Stimulated activated CD4-positive, alpha-beta T cell treated with anti-CD3 and anti-CD28 coated beads, Interleukin-4, amount 100 ng/mL, for 48 hours (primary cell): ENCODE results near the gene FIBCD1.
"Not testable (repeated sequence)": the region's sequence is repeated elsewhere in the genome, so short reads cannot be mapped to it uniquely, and the experiment has no call there.

ENCODE experiments used
- DNase-seq, 2 donors: peaks; one replicate each; pipeline ENCODE4 v3.0.0-alpha.2; 2020; ENCODE audit warnings: low read depth in 2 of 2

Gene FIBCD1

DNA sequence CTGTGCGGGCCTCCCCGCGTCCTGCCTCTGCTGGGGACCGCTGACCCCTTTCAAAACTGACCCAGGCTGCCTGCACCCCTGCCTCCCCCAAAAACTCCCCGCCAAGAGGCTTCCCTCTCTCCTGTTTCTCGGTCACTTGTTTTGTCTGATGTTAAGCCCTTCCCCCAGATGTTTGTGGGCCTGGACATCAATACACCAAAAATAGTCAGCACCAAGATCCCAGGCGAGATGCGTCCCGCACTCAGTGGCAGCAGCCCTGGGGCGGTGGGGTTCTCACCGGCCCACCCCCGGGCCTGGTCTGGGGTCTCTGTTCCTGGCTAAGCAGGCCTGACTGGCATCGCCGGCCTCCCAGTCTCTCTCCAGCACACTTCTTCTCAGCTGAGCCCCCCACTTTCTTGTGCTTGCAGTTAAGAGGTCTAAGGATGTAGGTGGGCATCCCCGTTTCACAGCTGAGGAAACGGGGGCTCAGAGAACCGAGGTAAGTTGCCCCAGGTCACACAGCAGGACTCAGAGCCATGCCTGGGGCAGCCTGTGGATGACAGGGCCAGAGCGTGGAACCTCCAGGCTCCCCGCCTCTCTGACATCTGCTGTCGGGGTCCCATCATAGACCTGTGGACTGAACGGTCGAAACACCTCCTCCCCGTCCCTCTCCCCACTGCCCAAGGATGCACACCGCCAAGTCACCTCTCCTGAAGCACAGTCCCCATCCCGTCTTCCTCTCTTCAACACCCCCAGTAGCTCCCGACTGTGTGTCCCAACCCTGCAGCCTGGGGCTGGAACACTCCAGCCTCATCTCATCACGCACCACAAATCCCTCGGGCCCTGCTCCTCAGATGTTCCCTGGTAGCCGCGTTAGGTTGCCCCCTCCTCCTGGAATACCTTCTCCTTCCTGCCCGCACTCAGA is 16.8 kb downstream of the FIBCD1 start:
- no peak for DNase-seq

DNA sequence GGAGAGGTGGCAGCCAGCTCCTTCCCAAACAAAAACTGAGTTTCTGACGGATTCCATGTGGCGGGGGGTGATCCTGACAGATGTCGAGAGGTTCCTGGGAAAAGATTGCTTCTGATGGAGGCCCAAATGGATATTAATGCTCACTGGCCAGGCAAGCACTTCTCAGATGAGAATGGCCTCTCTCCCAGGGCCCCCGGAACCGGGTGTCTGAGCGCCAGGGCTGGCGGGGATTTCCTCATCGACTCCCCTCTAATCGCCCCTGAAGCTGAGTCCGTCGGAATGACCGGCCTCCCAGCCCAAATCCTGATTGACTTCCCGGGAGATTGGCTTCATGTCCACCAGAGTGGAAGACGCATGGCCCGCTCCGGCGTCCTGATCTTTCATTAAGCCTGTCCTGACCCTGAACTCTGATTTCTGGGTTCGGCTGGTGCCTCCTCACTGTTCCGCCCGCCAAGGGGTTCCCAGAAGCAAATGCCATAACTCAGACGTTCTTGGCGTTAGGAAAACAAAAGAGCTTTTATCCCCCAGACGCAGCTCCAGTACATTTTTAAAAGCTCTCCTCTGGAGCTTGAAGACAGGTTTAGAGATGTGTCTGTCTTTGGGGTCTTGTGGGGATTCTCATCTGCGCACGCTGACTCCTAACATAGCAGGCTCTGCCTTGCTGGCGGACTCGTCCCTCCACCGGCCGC is 17.6 kb downstream of the FIBCD1 start:
- no peak for DNase-seq

GRCh38 chr9:130920762-130921299 is 18.2 kb downstream of the FIBCD1 start:
- no peak for DNase-seq

DNA sequence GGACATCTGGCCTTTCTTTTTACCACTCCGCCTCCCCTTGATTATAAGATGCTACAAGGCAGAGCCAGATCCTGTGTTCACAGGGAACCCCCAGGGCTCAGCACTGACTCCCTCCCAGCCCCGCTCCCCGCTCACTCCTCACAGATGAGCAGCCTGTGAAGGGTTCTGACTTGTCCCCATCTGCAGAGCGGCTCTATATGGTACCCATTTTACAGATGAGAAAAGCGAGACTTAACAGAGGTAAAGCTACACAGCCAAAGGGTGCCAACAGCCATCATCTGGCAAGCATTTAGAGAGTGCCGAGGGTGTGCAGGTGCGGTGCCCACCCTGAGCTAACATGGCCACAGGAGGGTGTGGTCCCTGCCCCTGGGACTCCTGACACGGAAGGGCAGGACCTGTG is 18.8 kb downstream of the FIBCD1 start:
- no peak for DNase-seq

GRCh38 chr9:130919559-130920145 is 19.4 kb downstream of the FIBCD1 start:
- no peak for DNase-seq

DNA sequence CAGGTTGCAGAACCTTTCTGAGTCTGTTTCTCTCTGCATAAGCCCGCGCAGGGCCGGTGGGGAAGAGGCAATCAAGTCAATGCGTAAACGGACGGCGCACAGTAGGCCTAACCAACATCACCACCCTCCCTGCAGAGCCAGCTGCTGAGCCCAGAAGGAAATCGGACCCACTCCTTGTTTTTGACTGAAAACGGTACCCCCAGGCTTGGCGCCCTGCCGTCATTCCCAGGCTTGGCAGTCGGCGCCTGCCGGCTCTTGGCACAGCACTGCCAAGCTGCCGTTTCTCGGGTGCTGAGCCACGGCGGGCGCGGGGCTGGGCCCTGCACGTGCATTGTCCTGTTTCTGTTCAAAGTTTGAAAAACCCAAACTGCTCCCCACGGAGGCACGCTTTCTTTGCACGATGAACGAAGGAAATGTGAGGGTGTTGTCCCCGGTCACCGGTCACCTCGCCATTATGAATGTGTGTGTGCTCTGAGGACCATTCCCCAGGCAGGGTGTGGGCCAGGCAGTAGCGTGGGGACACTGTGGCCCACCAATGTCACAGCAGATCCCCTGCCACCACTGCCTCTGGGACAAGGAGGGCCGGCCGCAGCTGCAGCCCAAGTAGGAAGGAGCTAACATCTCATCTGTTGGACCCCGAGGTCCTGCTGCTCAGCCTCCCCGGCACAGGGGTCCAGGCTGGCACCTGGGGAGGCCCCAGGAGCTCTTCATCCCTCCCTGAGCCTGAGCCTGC is 20.1 kb downstream of the FIBCD1 start:
- DNase-seq, result no peak

- DNase-seq, result no peak
These were observed 20.8 kb downstream of the FIBCD1 start for GRCh38 chr9:130918101-130918825.

DNA sequence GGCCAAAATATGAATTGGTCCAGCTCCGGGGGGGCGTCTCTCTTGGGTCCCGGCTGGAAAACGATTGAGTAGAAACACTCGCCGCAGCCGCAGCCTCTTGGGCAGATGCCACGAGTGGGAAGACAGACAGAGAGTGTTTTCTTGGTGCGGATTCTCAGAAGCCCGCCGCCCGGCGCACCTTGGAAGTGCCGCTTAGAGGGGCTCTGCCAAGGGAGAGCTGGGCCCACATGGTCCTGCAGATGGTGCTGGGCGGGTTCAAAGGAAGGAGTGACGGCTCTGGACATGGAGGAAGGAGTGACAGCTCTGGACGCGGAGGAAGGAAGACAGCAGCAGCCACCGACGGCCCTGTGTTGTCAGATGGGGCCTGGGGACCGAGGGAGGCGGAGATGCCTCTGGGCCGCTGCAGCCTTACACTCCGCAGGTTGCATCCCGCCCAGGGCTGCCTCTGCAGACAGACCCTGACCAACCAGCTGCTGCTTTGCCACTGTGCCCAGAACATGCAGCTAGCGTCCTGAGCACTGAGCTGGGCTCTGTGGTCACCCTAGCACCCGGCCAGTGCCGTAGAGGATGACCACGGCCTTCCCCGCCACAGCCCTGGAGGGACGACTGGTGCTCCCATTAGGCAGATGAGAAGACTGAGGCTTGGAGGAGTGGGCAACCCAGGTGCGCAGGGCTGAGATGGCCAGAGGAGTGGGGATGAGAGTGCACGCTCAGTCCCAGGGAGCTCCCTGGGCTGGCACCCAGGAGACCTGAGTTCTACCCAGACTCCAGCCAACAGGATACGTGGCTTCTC is 21.7 kb downstream of the FIBCD1 start:
- DNase-seq, result no peak

DNA sequence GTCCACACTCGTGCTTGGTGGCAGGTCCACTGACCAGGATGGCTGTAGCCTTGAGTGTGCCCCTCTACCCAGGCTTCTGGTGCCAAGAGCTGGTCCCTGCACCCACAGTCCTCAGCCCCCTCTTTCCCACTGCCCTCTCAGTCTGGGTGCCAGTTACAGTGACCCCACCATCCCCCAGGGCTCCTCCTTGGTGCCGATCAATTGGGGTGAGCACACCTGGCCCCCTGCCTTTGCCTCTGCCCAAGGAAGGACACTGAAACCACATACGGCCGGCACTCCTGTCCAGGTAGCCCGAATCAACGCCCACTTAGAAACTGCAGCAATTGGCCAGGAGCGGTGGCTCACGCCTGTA is 24.0 kb downstream of the FIBCD1 start:
- no peak for DNase-seq

DNA sequence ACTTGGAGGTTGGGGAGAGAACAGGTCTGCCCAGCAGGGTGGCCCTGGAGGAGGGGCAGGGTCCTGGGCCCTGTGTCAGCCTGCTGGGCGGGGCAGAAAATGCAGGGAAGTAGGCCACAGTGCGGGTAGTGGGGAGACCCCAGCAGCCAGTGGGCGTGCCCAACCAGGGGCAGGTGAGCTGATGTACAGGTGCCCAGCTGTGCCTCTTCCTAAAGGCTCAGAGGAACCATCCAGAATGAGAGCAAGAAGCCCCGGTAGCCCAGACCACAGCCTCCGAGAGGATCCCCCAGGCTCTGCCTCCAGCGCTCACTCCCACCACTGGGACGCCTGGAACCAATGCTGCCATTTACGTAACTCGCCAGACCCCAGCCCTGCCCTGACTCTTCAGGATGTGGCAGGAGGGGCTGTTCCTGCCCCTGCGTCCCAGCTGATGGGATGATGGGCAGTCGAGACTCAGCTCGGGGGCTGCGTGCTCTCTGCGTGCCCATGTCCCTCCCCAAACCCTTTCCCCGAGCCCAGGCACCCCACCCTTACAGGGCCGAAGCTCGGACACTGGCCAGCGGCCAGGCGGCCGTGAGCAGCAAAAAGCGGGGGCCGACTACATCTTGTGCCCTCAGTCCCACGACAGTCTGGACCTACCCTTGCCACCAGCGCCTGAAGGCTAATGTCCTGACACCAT is 24.5 kb downstream of the FIBCD1 start:
- DNase-seq, result no peak

GRCh38 chr9:130913599-130914416 is 25.2 kb downstream of the FIBCD1 start:
- DNase-seq, result no peak

- DNase-seq, result no peak
These were observed 26.0 kb downstream of the FIBCD1 start for GRCh38 chr9:130912932-130913598.

- no peak for DNase-seq
These were observed 27.6 kb downstream of the FIBCD1 start for GRCh38 chr9:130911254-130912049.

- not testable (repeated sequence) for DNase-seq
These were observed 28.4 kb downstream of the FIBCD1 start for GRCh38 chr9:130910670-130911069.

DNA sequence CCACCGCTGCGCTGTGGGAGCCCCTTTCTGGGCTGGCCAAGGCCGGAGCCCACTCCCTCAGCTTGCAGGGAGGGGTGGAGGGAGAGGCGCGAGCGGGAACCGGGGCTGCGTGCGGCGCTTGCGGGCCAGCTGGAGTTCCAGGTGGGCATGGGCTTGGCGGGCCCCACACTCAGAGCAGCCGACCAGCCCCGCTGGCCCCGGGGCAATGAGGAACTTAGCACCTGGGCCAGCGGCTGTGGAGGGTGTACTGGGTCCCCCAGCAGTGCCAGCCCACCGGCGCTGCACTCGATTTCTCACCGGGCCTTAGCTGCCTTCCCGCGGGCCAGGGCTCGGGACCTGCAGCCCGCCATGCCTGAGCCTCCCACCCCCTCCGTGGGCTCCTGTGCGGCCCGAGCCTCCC is 29.0 kb downstream of the FIBCD1 start:
- not testable (repeated sequence) for DNase-seq

DNA sequence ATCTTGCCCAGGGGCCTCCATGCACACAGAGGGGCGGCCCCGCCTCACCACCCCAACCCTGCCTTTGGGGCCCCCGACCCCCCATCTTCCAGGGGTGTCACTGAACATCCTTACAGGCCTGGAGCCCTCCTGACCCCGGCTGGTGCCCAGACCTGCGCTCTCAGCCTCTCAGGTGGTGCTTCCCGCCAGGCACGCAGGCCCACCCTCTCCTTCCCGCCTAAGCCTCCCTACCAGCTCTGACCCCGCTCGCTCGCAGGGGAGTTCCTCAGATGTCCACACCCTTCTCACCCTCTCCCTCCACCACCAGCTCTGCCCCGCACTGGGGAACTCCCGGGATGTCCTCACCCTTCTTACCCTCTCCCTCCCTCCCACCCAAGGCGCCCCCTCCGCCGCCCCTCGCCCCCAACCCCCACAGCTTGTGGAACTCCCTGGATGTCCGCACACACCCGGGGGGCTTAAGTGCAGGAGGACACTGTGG is 30.1 kb downstream of the FIBCD1 start:
- DNase-seq, result no peak

DNA sequence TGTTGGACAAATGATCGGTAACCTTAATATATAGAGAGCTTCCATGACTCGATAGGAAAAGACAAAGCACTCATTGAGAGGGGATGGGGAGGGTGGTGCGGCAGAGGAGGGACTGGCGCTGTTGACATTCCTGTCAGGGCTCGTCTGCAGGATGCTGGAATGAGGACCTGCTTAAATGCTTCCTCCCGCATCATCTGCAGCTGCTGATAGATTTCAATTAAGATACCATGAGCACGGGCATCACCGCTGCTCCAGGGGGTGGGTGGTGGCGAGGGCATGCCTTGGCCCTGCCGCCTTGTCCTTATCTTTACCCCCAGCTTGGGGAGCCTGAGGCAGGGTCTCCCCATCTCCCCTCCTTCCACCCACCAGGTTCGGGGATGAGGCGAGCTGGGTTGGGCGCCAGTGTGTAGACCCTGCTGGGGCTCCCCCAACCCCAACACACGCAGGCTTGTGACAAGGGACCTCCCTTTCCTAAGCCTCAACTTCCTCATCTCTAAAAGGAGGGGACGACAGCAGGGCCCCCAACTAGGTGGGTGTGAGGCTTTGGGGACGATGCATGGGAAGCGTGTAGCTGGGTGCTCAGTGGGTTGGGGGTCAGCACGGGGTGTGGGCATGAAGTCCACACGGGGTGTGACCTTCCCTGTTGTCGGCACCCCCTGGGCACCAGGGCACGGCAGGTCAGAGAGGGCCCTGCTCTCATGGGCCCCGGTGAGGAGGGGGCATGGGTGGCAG is 30.7 kb downstream of the FIBCD1 start:
- DNase-seq, result no peak
